Fibroblast of the aortic adventitia (primary cell): ENCODE data around the gene OR10S1. TPM values are rescaled to one million over a fixed set of nuclear protein-coding genes. Genes with fewer than 3 reads are reported as not detected.

ENCODE experiments used
- DNase-seq: peaks from one replicate; pipeline ENCODE4 v3.0.0-alpha.2; 2010; ENCODE audit warnings: low read depth
- H3K4me3 ChIP-seq: 2 replicates; pipeline ENCODE4 v1.5.1; 2011; ENCODE audit warnings: low read depth, mild to moderate bottlenecking, control low read depth, low read length, moderate library complexity
- CTCF ChIP-seq: IDR thresholded peaks from 2 replicates; pipeline ENCODE4 v1.5.1; 2011; ENCODE audit warnings: mild to moderate bottlenecking, low read length, control low read depth, inconsistent platforms; ENCODE audit not compliant: insufficient read depth
- total RNA-seq: library from RNA; depleted of rRNA; stranded (reverse); fragments of >200 nt; gene quantifications from 2 replicates; pipeline ENCODE4 v1.2.3, GENCODE V29; 2012; ENCODE audit warnings: low replicate concordance

OR10S1 gene
- total RNA-seq, 1 donor: not detected

- no peak overlapping the region for H3K4me3 ChIP-seq
- peak; percentile 80 for DNase-seq
- TF ChIP-seq CTCF: no peak
These were observed 3.8 kb downstream of the OR10S1 start for GRCh38 chr11:123973816-123974215.

GRCh38 chr11:123956752-123957151 is 20.8 kb downstream of the OR10S1 start:
- no peak for TF ChIP-seq CTCF
- H3K4me3 ChIP-seq: no peak overlapping the region
- DNase-seq: no peak

GRCh38 chr11:123945132-123945531 is 32.4 kb downstream of the OR10S1 start:
- TF ChIP-seq CTCF: no peak
- H3K4me3 ChIP-seq: no peak overlapping the region
- DNase-seq: no peak

GRCh38 chr11:123943738-123944137 is 33.8 kb downstream of the OR10S1 start, which contains the start of gene OR6T1:
TSS of gene OR6T1 (minus strand) at chr11:123943838. CDS start at chr11:123943838, 0 bp downstream.
- H3K4me3 ChIP-seq: no peak within 1 kb of the TSS
- TF ChIP-seq CTCF: no peak
- no peak for DNase-seq

GRCh38 chr11:123942413-123942812 is 35.2 kb downstream of the OR10S1 start:
- no peak for DNase-seq

GRCh38 chr11:123939317-123939716 is 38.3 kb downstream of the OR10S1 start, which contains the start of gene OR4D5:
TSS of gene OR4D5 (plus strand) at chr11:123939617. CDS start at chr11:123939617, 0 bp downstream.
- no peak within 1 kb of the TSS for H3K4me3 ChIP-seq
- DNase-seq: no peak
- TF ChIP-seq CTCF: no peak

More at GRCh38 chr11:123942413-123942812, 35.2 kb downstream of the OR10S1 start:
- no peak overlapping the region for H3K4me3 ChIP-seq
- TF ChIP-seq CTCF: no peak

Other genes with a start within 250 kb of the OR10S1 start
- gene ZNF202, start 236.1 kb downstream of the OR10S1 start, total RNA-seq: 2.5 and 6.6 TPM in 2 replicates
- gene OR6X1, start 223.3 kb downstream of the OR10S1 start, total RNA-seq: not detected in 2 replicates
- gene OR6M1, start 171.4 kb downstream of the OR10S1 start, total RNA-seq: not detected in 2 replicates
- gene TMEM225, start 92.1 kb downstream of the OR10S1 start, total RNA-seq: not detected in 2 replicates
- 0.09 and 0.25 TPM in 2 replicates for gene OR8D4, start 75.6 kb downstream of the OR10S1 start, total RNA-seq
- gene OR4D5, start 38.2 kb downstream of the OR10S1 start, total RNA-seq: not detected in 2 replicates
- not detected in 2 replicates for gene OR6T1, start 33.9 kb downstream of the OR10S1 start, total RNA-seq
- not detected in 2 replicates for gene OR10G6, start 17.4 kb upstream of the OR10S1 start, total RNA-seq
- gene OR10G4, start 35.2 kb upstream of the OR10S1 start, total RNA-seq: not detected in 2 replicates
- not detected in 2 replicates for gene OR10G9, start 45.2 kb upstream of the OR10S1 start, total RNA-seq
- not detected in 2 replicates for gene OR10G8, start 49.0 kb upstream of the OR10S1 start, total RNA-seq
- not detected in 2 replicates for gene OR10G7, start 63.5 kb upstream of the OR10S1 start, total RNA-seq
- 20.5 and 28.4 TPM in 2 replicates for gene VWA5A, start 137.7 kb upstream of the OR10S1 start, total RNA-seq
- not detected in 2 replicates for gene OR10D3, start 205.6 kb upstream of the OR10S1 start, total RNA-seq